ENCODE results near the gene LRRC8E. TPM values are rescaled to one million over a fixed set of nuclear protein-coding genes. Genes with fewer than 3 reads are reported as not detected.

LRRC8E gene
- total RNA-seq, 1 donor from 2014 or later: not detected

DNA sequence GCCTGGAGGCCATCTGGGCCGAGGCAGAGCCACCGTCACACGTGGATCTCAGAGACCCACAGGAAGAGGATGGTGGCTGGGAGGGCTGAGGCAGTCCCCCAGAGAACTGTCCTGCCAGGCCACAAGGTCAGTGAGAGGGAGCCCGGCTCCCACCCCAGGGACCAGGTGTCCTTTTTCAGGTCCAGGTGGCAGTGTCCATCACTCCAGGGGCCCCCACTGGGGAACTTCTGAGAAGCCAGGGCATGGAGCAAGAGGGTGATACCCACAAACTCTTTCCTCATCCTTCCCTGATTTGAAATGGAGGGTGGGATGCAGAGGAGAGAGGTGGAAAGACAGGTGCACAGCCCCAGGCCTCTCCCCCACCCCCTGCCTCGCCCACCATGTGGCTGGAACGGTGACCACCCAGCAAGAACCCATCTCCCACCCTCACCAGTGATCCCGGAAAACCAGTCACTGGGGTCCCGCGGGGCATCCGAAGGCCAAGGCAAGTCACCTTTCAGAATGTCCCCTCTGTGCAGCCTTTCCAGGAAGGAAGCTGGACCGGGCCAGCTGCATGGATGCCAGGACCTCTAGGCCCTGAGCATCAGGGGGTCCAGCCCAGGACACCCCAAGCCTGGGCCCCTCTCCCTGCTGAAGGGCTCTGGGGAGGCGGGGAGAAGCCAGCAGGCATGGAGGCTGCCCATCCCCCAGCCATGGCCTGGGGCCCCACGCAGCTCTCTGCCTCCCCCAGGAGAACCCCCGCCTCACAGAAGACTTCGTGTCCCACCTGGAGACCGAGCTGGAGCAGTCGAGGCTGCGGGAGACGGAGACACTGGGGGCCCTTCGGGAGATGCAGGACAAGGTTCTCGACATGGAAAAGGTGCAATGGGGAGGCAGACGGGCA lies 28.2 kb upstream of the LRRC8E start:
- no peaks in the 10 kb centered on the region for H3K27me3 ChIP-seq
- DNase-seq (ENCODE audit: low spot score in 2 of 2): no peak
- peaks cover 6 to 22% of the 10 kb centered on the region in 2 donors for H3K36me3 ChIP-seq
- H3K4me3 ChIP-seq: no peak overlapping the region
- H3K9me3 ChIP-seq: no peaks in the 10 kb centered on the region
- intact Hi-C loops (cut with DNase I): no loop called here
- H3K4me1 ChIP-seq: no peaks in the 10 kb centered on the region
- no peak overlapping the region for H3K27ac ChIP-seq
- TF ChIP-seq, protein P1, sequence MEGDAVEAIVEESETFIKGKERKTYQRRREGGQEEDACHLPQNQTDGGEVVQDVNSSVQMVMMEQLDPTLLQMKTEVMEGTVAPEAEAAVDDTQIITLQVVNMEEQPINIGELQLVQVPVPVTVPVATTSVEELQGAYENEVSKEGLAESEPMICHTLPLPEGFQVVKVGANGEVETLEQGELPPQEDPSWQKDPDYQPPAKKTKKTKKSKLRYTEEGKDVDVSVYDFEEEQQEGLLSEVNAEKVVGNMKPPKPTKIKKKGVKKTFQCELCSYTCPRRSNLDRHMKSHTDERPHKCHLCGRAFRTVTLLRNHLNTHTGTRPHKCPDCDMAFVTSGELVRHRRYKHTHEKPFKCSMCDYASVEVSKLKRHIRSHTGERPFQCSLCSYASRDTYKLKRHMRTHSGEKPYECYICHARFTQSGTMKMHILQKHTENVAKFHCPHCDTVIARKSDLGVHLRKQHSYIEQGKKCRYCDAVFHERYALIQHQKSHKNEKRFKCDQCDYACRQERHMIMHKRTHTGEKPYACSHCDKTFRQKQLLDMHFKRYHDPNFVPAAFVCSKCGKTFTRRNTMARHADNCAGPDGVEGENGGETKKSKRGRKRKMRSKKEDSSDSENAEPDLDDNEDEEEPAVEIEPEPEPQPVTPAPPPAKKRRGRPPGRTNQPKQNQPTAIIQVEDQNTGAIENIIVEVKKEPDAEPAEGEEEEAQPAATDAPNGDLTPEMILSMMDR (IDR thresholded peaks at IDR 0.05): no peak

- no peaks in the 10 kb centered on the region for H3K27me3 ChIP-seq
These were observed 27.3 kb upstream of the LRRC8E start for GRCh38 chr19:7860714-7861618.

DNA sequence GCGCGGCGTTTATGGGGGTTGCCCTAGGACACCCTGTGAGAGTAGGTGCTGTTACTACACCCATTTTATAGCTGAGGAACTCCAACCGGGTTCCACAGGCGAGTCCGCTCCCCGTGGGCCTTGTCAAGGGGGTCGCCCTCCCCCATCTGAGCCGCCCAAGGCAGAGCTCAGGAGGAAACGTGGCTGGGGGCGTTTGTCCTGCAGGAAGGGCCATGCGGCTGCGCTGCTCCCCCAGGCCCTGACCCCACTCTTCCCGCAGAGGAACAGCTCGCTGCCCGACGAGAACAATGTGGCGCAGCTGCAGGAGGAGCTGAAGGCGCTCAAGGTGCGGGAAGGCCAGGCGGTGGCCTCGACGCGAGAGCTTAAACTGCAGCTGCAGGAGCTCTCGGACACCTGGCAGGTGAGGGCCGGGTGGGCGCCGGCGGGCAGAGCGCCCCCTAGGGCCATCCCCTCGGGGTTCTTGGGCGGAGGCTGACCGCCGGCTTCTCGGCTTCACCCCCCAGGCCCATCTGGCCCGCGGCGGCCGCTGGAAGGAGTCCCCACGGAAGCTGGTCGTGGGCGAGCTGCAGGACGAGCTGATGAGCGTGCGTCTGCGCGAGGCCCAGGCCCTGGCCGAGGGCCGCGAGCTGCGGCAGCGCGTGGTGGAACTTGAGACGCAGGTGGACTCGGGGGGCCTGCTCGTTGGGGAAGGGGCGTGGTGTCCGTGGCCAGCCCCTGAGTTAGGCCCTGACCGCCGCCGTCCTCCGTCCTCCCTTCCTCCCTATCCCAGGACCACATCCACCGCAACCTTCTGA lies 26.5 kb upstream of the LRRC8E start:
- no peaks in the 10 kb centered on the region for H3K9me3 ChIP-seq
- TF ChIP-seq, protein P1 (IDR thresholded peaks at IDR 0.05): no peak
- H3K4me1 ChIP-seq: no peaks in the 10 kb centered on the region
- peak overlapping the region; percentile 20 to 21 for H3K4me3 ChIP-seq
- no peaks in the 10 kb centered on the region for H3K27me3 ChIP-seq
- peaks cover 6 to 22% of the 10 kb centered on the region in 2 donors for H3K36me3 ChIP-seq
- DNase-seq (ENCODE audit: low spot score in 2 of 2): no peak
- intact Hi-C loops (cut with DNase I): no loop called here
- no peak overlapping the region for H3K27ac ChIP-seq

More at GRCh38 chr19:7860714-7861618, 27.3 kb upstream of the LRRC8E start:
- Histone ChIP-seq H3K9me3 (no peaks in the 10 kb centered on the region), H3K36me3 (peaks cover 6 to 22% of the 10 kb centered on the region in 2 donors), H3K4me3 (no peak overlapping the region), H3K27ac (no peak overlapping the region), H3K4me1 (no peaks in the 10 kb centered on the region)
- no peak for DNase-seq (ENCODE audit: low spot score in 2 of 2)
- TF ChIP-seq, protein P1 (IDR thresholded peaks at IDR 0.05): no peak
- intact Hi-C loops (cut with DNase I): no loop called here

DNA sequence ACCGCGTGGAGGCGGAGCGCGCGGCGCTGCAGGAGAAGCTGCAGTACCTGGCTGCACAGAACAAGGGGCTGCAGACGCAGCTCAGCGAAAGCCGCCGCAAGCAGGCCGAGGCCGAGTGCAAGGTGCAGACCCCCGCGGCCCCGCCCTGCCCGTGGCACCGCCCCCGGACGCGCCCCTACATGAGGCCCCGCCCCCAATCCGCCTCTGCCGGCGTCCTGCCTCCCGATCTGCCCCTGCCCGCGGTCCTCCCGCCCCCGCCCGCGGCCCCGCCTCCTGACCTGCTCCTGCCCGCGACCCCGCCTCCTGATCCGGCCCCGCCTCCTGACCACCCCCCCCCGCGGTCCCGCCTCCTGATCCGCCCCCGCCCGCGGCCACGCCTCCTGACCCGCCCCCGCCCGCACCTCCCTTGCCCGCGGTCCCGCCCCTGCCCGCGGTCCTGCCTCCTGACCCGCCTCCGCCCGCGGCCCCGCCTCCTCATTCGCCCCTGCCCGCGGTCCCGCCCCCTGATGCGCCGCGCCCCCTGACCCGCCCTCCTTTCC lies 25.8 kb upstream of the LRRC8E start:
- H3K9me3 ChIP-seq: no peaks in the 10 kb centered on the region
- H3K4me3 ChIP-seq: peak overlapping the region; percentile 20 to 21
- DNase-seq (ENCODE audit: low spot score in 2 of 2): no peak
- no peaks in the 10 kb centered on the region for H3K4me1 ChIP-seq
- no peaks in the 10 kb centered on the region for H3K27me3 ChIP-seq
- TF ChIP-seq, protein P1 (IDR thresholded peaks at IDR 0.05): no peak
- intact Hi-C loops (cut with DNase I): no loop called here
- no peak overlapping the region for H3K27ac ChIP-seq
- H3K36me3 ChIP-seq: peaks cover 6 to 22% of the 10 kb centered on the region in 2 donors

Data from ascending aorta (tissue), 2 donors.